NCI-H82 treated with DMSO at 0.1 percent for 48 hours (cell line): Measurements from ENCODE around the gene LAMA5.

Experiments used
- DNase-seq: peaks from one replicate; lab custom pipeline; 2025; ENCODE audit not compliant: unreplicated experiment; lab: John Stamatoyannopoulos, UW

The LAMA5 gene

GRCh38 chr20:62330576-62331317, 36.4 kb downstream of the LAMA5 start:
- no peak for DNase-seq

- DNase-seq, result no peak
These were observed 37.4 kb downstream of the LAMA5 start for GRCh38 chr20:62329389-62330377.

DNA sequence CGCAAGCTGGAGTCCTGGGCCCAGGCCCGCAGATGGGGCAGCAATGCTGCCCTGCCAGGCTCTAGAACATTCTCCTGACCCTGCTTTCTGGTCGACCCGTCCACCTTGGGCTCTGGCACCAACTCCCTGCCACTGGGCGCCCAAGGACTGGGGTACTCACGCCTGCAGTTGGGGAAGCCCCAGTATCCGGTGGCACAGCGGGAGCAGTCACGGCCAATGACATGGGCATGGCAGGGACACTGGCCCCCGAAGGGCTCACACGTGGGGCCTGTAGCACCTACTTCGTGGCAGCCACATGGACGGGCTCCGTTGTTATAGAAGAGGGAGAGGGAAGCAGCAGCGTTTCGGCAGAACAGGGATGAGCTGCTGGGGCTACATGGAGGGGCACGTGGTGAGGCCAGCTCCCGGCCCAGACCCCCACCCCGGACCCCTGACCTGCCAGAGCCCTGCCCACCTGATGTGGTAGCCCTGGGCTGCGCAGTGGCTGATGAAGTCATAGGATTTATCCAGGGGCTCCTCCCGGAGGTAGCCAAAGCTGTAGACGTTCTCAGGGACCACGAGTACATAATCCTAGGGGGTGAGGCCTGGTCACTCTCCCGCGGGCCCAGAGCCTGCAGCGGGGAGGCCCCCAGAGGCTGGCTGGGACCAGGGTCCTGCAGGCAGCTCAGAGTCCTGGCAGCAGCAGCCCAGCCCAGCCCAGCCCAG, 38.3 kb downstream of the LAMA5 start:
- no peak for DNase-seq

GRCh38 chr20:62327726-62328495, 39.2 kb downstream of the LAMA5 start:
- DNase-seq, result no peak

DNA sequence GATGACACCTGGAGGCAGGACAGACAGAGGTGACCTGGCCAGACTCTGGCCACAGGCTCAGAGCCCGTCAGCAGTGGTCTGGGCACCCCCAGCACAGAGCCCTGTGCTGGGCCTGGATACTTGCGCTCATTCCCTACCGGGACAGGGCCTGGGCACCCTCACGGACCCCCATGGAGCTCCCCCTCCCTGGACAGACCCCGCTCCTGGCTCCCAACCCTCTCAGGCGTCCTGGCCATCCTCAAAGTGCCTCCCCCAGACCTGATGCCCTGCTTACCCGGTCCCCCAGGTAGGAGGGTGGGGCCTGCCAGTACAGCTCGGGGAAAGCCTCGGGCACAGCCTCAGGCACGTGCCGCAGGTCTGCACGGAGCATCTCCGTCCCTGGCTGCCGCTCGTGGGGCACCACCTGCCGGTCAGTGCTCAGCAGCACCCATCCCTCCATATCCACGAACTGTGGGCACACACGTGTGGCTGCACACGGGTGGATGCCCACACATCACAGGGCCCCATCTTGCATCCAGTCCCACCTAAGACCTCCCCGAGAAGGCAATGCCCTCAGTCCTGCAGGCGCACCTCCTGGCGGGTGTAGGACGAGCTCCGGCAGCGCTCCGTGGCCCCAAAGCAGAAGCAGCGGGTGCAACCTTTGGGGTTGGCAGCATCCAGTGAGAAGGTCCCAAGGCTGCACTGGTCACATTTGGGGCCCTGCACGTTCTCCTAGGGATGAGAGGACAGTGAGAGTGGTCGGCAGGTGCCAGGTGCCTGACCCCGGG, 40.0 kb downstream of the LAMA5 start:
- DNase-seq, result no peak

DNA sequence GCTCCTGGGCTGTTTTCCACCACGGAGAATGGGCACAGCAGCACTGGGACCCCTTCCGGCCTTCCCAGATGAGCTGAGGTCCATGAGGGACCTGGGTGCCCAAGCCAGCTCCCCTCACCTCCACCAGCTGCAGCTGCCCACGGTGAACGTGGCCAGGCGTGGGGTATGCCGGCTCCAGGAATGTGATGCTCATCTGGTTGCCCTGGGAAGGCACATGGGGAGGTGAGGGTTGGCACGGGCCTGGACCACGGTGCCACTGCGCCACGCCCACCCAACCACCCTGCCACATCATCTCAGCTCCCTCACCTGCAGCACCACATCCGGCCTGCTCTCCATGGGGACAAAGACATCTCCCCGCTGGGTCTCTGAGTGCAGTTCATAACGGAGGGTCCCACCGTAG, 40.6 kb downstream of the LAMA5 start:
- DNase-seq, result no peak

DNA sequence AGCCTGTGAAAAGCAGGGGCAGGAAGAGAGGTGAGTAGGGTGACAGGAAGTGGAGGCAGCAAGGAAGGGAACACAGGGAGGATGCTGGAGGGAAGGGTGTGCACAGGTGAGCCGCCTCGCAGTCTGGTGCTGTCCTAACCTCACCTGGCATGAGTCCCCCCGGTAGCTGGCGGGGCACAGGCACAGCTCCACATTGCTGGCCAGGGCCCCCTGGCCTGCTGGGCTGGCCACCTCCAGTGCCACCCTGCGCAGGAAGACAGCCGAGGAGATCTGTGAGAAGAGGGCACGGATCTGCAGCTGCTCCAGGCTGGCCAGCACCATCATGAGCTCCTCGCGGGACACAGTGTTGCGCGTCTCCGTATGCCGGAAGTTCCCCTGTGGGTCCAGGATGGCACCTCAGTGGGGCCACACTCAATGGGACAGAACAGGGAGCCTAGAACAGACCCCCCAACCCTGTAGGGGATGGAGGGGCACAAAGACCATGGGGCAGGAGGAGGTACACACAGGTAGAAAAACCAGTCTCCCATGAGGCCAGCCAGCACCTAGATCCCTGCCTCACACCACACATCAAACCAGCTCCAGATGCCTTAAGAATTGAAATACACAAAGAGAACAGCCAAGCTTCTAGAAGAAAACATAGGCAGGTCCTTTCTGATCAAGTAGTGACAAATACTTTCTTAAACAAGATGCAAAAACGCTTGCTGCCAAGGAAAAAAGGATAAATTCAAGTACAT, 41.8 kb downstream of the LAMA5 start:
- no peak for DNase-seq

GRCh38 chr20:62323980-62324906, 42.9 kb downstream of the LAMA5 start:
- DNase-seq, result no peak

DNA sequence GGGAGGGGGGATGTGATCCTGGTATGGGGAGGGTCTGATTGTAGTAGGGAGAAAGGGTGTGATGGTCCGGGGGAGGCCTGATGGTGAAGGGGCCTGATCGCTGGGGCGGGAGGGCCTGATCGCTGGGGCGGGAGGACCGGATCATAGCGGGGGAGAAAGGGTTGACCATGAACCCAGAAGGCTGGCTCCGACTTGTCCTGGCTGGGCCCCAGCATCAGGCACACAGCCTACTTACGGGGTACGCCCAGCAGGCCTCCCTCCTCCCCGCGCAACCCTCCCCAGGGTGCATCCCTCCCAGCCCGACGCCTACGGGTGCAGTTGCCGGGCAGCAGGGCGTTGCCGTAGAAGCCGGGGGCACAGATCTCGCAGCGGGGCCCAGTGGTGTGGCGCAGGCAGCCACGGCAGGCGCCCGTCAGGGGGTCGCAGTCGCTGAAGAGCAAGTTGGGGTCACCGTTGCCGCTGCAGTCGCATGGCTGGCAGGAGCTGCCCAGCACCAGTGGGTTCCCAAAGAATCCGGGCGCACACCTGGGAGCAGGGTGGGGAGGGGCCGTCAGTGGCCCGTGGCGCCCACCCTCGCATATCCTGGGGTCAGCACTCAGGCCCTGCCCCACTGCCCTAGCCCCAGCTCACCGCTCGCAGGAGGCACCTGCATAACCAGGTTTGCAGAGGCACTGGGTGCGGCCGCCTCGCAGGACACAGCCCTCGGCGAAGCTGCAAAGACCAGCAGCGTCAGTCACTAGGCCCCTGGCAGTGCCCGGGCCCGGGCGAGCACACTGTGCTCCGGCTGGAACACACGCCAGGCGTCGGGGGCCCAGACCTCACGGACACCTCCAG, 43.7 kb downstream of the LAMA5 start:
- DNase-seq, result no peak

GRCh38 chr20:62322492-62323041, 44.5 kb downstream of the LAMA5 start:
- no peak for DNase-seq

- DNase-seq, result no peak
These were observed 45.1 kb downstream of the LAMA5 start for GRCh38 chr20:62321975-62322374.

DNA sequence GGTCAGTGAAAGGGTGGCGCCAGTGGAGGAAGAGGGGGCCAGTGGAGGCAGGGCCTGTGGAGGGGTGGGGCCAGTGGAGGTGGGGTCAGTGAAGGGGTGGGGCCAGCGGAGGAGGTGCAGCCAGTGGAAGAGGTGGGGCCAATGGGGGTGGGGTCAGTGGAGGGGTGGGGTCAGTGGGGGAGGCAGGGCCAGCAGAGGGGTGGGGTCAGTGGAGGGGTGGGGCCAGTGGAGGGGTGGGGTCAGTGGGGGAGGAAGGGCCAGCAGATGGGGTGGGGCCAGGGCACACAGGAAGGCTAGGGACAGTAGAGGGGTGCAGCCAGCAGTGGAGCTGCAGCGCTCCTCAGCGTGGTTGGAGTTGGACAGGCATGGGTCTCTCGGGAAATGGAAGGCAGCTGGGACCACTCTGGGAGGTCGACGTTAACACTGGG, 45.6 kb downstream of the LAMA5 start:
- no peak for DNase-seq

GRCh38 chr20:62320581-62321354, 46.3 kb downstream of the LAMA5 start:
- no peak for DNase-seq

GRCh38 chr20:62319346-62319909, 47.7 kb downstream of the LAMA5 start:
- no peak for DNase-seq

DNA sequence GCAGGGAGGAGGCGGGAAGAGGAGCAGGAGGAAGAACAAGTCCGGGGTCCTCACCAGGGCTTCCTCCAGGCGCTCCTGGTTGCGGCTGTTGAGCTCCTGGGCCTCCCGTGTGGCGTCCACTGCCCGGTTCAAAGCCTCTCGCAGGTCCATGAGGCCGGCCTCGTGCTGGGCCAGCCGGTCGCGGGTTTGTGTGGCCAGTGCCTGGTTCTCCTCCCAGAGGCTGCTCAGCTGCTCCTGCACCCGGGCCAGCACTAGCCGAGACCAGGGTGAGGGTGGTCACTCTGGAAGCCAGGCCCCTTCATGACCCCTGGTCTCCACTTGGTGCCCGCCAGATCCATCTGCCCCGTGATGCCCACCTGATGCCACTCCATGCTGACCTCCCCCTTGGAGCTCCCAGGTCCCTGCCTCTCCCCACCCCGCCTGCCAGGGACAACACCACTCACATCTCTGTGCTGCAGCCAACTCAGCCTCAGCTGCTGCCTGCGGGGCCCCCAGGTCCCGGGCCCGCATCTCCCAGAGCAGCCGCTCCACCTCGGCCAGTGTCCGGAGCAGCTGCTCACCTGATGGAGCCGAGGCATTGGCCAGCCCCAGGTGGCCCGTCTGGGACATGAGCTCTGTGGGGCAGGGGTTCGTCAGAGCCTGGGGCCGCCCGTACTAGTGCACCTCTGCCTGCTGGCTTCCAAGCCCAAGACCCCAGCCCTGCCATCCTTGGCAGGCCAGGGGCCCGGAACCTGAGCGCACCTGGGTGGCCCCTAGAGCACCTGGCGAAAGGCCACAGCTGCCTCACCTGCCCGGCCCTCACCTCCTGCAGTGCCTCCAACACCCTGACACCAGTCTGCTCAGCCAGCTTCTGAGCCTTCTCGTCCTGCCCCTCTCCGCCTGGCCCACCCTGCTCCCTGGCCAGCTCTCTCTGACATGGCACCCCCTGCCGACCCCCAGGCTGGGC, 48.4 kb downstream of the LAMA5 start:
- DNase-seq, result no peak
